GM12878 (cell line): ENCODE data around the gene DDAH1. TPM values are rescaled to one million over a fixed set of nuclear protein-coding genes. Genes with fewer than 3 reads are reported as not detected.

ENCODE experiments used
- ATAC-seq: fragments of 200-7000 bp; cut with Tn5 transposase; 3 replicates; pipeline ENCODE4 v1.9.1; 2020; ENCODE audit warnings: mild to moderate bottlenecking, moderate library complexity
- BruUV-seq: library from RNA; stranded (reverse); fragments of 400-500 nt; replicated peaks from 2 replicates; lab custom pipeline; 2021; lab: Mats Ljungman, UMichigan
- CTCF ChIA-PET: fragments of 300-600 bp; sonication (Branson Sonifier 250); formaldehyde crosslinking; extraction: SDS; loops from one replicate; lab custom pipeline; 2021; ENCODE audit warnings: inconsistent platforms; lab: Yijun Ruan, JAX
- POLR2A ChIA-PET: fragments of 350-600 bp; formaldehyde crosslinking; extraction: SDS; loops from one replicate; lab custom pipeline; 2021; ENCODE audit warnings: inconsistent platforms; lab: Charles Lee
- RAD21 ChIA-PET: fragments of 300-600 bp; sonication (Branson Sonifier 250); formaldehyde crosslinking; loops from one replicate; lab custom pipeline; 2023; ENCODE audit warnings: antibody characterized with exemption; ENCODE audit not compliant: unreplicated experiment; lab: Charles Lee
- SMC1A ChIA-PET: fragments of 300-600 bp; sonication (Branson Sonifier 250); formaldehyde crosslinking; loops from one replicate; lab custom pipeline; 2023; ENCODE audit not compliant: unreplicated experiment, uncharacterized antibody; lab: Charles Lee
- DNase-seq: peaks from one replicate; pipeline ENCODE4 v3.0.0-alpha.2; 2011; ENCODE audit warnings: low read depth, low spot score
- FAIRE-seq: peaks from 3 replicates; lab custom pipeline; 2011; peaks lifted over from hg19 to GRCh38; lab: Jason Lieb, UNC
- H2AFZ ChIP-seq: 2 replicates; pipeline ENCODE4 v1.6.0; 2011; ENCODE audit warnings: low read depth, low read length, control low read depth; ENCODE audit not compliant: control insufficient read depth
- H3K27ac ChIP-seq: 2 replicates; pipeline ENCODE4 v1.5.1; 2011; ENCODE audit warnings: control low read depth; ENCODE audit not compliant: control insufficient read depth, insufficient read depth
- H3K27me3 ChIP-seq, 2 experiments: replicated peaks in 1 of 2; 2 replicates each; pipeline versions ENCODE4 v1.6.0 to v1.6.1; 2011; ENCODE audit warnings: low read length in 1 of 2; ENCODE audit not compliant: control insufficient read depth in 2 of 2, insufficient read depth in 2 of 2
- H3K36me3 ChIP-seq, 2 experiments: 2 replicates each; pipeline ENCODE4 v1.5.1; 2011; ENCODE audit warnings: low read length in 1 of 2; ENCODE audit not compliant: control insufficient read depth in 2 of 2, insufficient read depth in 2 of 2
- H3K4me1 ChIP-seq: 2 replicates; pipeline ENCODE4 v1.6.1; 2011; ENCODE audit warnings: mild to moderate bottlenecking, low read length, moderate library complexity, mixed read lengths; ENCODE audit not compliant: control insufficient read depth, insufficient read depth
- H3K4me2 ChIP-seq: 2 replicates; pipeline ENCODE4 v1.6.0; 2011; ENCODE audit warnings: control low read depth; ENCODE audit not compliant: control insufficient read depth, insufficient read depth
- H3K4me3 ChIP-seq: fragments of 200-600 bp; sonication (generic); 2 replicates; pipeline ENCODE4 v1.5.1; 2016
- H3K79me2 ChIP-seq: 2 replicates; pipeline ENCODE4 v1.6.0; 2011; ENCODE audit warnings: low read length; ENCODE audit not compliant: control insufficient read depth, insufficient read depth
- H3K9ac ChIP-seq: 2 replicates; pipeline ENCODE4 v1.8.0; 2011; ENCODE audit warnings: low read length, control low read depth, mixed read lengths; ENCODE audit not compliant: control insufficient read depth, insufficient read depth
- H3K9me3 ChIP-seq: replicated peaks from 3 replicates; pipeline ENCODE4 v1.5.1; 2011; ENCODE audit warnings: mild to moderate bottlenecking, low read length; ENCODE audit not compliant: control insufficient read depth, insufficient read depth
- H4K20me1 ChIP-seq: 2 replicates; pipeline ENCODE4 v1.6.0; 2011; ENCODE audit not compliant: control insufficient read depth, insufficient read depth
- BACH1 ChIP-seq: fragments of 450-650 bp; IDR thresholded peaks from 2 replicates; pipeline ENCODE4 v1.6.1; 2017; ENCODE audit warnings: mild to moderate bottlenecking, borderline replicate concordance
- BCL11A ChIP-seq: IDR thresholded peaks from 2 replicates; pipeline ENCODE4 v1.6.1; 2011; ENCODE audit warnings: low read depth, low read length
- CEBPB ChIP-seq, 2 experiments: fragments of 150-350 bp in 1 of 2; IDR thresholded peaks; 2 replicates each; pipeline ENCODE4 v1.6.1; 2012 to 2014; ENCODE audit warnings: low read depth in 2 of 2, low read length in 2 of 2, borderline replicate concordance in 1 of 2, inconsistent platforms in 1 of 2
- ELK1 ChIP-seq: IDR thresholded peaks from 2 replicates; pipeline ENCODE4 v1.6.1; 2012; ENCODE audit warnings: low read depth, low read length, improper control_type of control experiment
- MEF2A ChIP-seq: IDR thresholded peaks from 2 replicates; pipeline ENCODE4 v1.6.1; 2011; ENCODE audit warnings: low read depth, mild to moderate bottlenecking, low read length, moderate library complexity; ENCODE audit not compliant: insufficient read depth
- NFYA ChIP-seq: IDR thresholded peaks from 2 replicates; pipeline ENCODE4 v1.6.1; 2011; ENCODE audit warnings: low read depth, mild to moderate bottlenecking, low read length, improper control_type of control experiment, borderline replicate concordance
- PAX8 ChIP-seq: fragments of 450-650 bp; IDR thresholded peaks from 2 replicates; pipeline ENCODE4 v1.6.1; 2017; ENCODE audit warnings: mild to moderate bottlenecking, moderate library complexity
- SIX5 ChIP-seq: IDR thresholded peaks from 2 replicates; pipeline ENCODE4 v1.6.1; 2011; ENCODE audit warnings: mild to moderate bottlenecking, low read depth, low read length, moderate library complexity; ENCODE audit not compliant: severe bottlenecking
- SMAD5 ChIP-seq: IDR thresholded peaks from 2 replicates; pipeline ENCODE4 v1.6.1; 2016; ENCODE audit warnings: antibody characterized with exemption, low read depth
- STAT3 ChIP-seq: IDR thresholded peaks from 2 replicates; pipeline ENCODE4 v1.6.1; 2011; ENCODE audit warnings: low read depth, low read length, improper control_type of control experiment
- YBX1 ChIP-seq: fragments of 450-650 bp; IDR thresholded peaks from 2 replicates; pipeline ENCODE4 v1.6.1; 2016; ENCODE audit warnings: antibody characterized with exemption
- YY1 ChIP-seq: IDR thresholded peaks from 2 replicates; pipeline ENCODE4 v1.6.1; 2011; ENCODE audit warnings: low read depth, mild to moderate bottlenecking, low read length
- ZBED1 ChIP-seq: IDR thresholded peaks from 2 replicates; pipeline ENCODE4 v1.6.1; 2016; ENCODE audit warnings: borderline replicate concordance
- WGBS: methylation state at CpG from one replicate; pipeline ENCODE4 v1.1.6; 2016; ENCODE audit warnings: low lambda C conversion rate; ENCODE audit not compliant: insufficient replicate concordance, insufficient coverage; ENCODE audit errors: missing lambda C conversion rate; 5-methylcytosine and 5-hydroxymethylcytosine counted together
- in situ Hi-C: fragments of 300-500 bp; cut with MboI; formaldehyde crosslinking; loops from 9 replicates; pipeline ENCODE4 v1.14.3; 2018; ENCODE audit warnings: mixed read lengths
- intact Hi-C: fragments of 100-400 bp; cut with micrococcal nuclease; formaldehyde crosslinking; loops from one replicate; pipeline ENCODE4 v1.14.2; 2022; ENCODE audit not compliant: unreplicated experiment
- polyA plus RNA-seq, 11 experiments: library from polyadenylated mRNA; depleted of rRNA in 4 of 11; unstranded in 6 of 11; stranded (reverse) in 5 of 11; fragments of >200 nt; fragmentation: Nextera tagmentation in 4 of 11; fragmentation: Illumina TruSeq in 1 of 11; extraction: Ambion mirVana in 4 of 11; extraction: Trizol in 1 of 11; gene quantifications; 1 replicate in 1 of 11; 2 replicates in 10 of 11; pipeline versions ENCODE4 v1.2.1 to v1.2.3, GENCODE V29; 2011 to 2016; ENCODE audit warnings: inconsistent platforms in 2 of 11, missing spikeins in 2 of 11, low read depth in 1 of 11
- total RNA-seq, 4 experiments: library from RNA; depleted of rRNA in 3 of 4; stranded (reverse); fragments of >200 nt in 3 of 4; fragmentation: Illumina TruSeq in 1 of 4; extraction: Trizol in 1 of 4; gene quantifications; 2 replicates each; pipeline versions ENCODE4 v1.2.1 to v1.2.3, GENCODE V29; 2013 to 2021
- TF ChIP-seq, protein P1 (sequence below): fragments of 450-650 bp; conservative IDR thresholded peaks from 2 replicates; pipeline ENCODE4 v1.6.1; 2017; ENCODE audit warnings: mild to moderate bottlenecking, moderate library complexity

Gene DDAH1
- total and polyA plus RNA-seq, 10 of the 15 experiments (the other 5 are each of a cell fraction or from before 2014, with no cell fraction given) = 0.07 to 0.88 (median 0.27) TPM; not detected in 6

DNA sequence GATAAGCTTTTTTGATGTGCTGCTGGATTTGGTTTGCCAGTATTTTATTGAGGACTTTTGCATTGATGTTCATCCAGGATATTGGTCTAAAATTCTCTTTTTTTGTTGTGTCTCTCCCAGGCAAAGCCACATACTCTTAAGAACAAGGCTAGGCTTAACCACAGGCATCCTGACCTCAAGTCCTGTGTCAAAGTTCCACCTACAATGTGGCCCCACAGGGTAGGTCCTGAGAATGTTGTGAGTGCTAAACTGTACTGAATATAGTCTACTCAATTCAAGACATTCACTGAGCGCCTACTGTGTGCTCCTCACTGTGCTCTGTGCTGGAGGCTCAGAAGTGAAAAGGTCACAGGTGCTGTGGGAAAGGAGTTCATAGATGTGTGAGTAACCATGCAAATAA, 20.6 kb downstream of the DDAH1 start:
- ChIA-PET RAD21 (no interaction called here), SMC1A (no interaction called here), CTCF (no interaction called here), POLR2A (no interaction called here)
- Histone ChIP-seq H3K79me2 (no peaks in the 10 kb centered on the region), H4K20me1 (no peaks in the 10 kb centered on the region), H3K36me3 (no peaks in the 10 kb centered on the region), H3K4me1 (no peaks in the 10 kb centered on the region), H3K27me3 (no peaks in the 10 kb centered on the region), H3K9ac (no peak overlapping the region), H3K4me2 (no peak overlapping the region), H3K4me3 (no peak overlapping the region), H2AFZ (no peak overlapping the region), H3K9me3 (no peaks in the 10 kb centered on the region), H3K27ac (no peak overlapping the region)
- 0% methylated on average over 1 of the region's 1 CpG for WGBS
- TF ChIP-seq SIX5 = no peak
- BruUV-seq = no TSS peak
- FAIRE-seq = no peak
- ATAC-seq = no peak
- intact Hi-C loops (no loop called here), in situ Hi-C loops (no loop called here)
- DNase-seq = no peak

- POLR2A ChIA-PET = no interaction called here
- no peak overlapping the region for H3K4me3 ChIP-seq
- H3K9me3 ChIP-seq = no peaks in the 10 kb centered on the region
- CTCF ChIA-PET = no interaction called here
- no peaks in the 10 kb centered on the region for H3K79me2 ChIP-seq
- in situ Hi-C loops (no loop called here), intact Hi-C loops (no loop called here)
- RAD21 ChIA-PET = interaction anchor here (0.6 kb wide), 1 partner anchor 166 kb away, joined by 3 read pairs; no protein-coding TSS in a partner anchor
- SMC1A ChIA-PET = no interaction called here
- H4K20me1 ChIP-seq = no peaks in the 10 kb centered on the region
- H3K27ac ChIP-seq = no peak overlapping the region
- no peaks in the 10 kb centered on the region for H3K36me3 ChIP-seq
- no peak overlapping the region for H2AFZ ChIP-seq
- FAIRE-seq (no peak), ATAC-seq (no peak), DNase-seq (no peak)
- no peak overlapping the region for H3K4me2 ChIP-seq
- H3K27me3 ChIP-seq = no peaks in the 10 kb centered on the region
- 15% methylated on average over 3 of the region's 3 CpGs for WGBS
- H3K9ac ChIP-seq = no peak overlapping the region
- H3K4me1 ChIP-seq = no peaks in the 10 kb centered on the region
- no TSS peak for BruUV-seq
- TF ChIP-seq BCL11A (no peak), CEBPB (IDR thresholded peaks at IDR 0.05; ENCODE audit: borderline replicate concordance in 1 of 2, low read depth in 2 of 2, low read length in 2 of 2) (no peak), PAX8 (no peak), ELK1 (no peak), YY1 (no peak), STAT3 (no peak), NFYA (no peak), SMAD5 (no peak), BACH1 (no peak), ZBED1 (no peak), YBX1 (no peak), MEF2A (no peak)
- TF ChIP-seq, protein P1, sequence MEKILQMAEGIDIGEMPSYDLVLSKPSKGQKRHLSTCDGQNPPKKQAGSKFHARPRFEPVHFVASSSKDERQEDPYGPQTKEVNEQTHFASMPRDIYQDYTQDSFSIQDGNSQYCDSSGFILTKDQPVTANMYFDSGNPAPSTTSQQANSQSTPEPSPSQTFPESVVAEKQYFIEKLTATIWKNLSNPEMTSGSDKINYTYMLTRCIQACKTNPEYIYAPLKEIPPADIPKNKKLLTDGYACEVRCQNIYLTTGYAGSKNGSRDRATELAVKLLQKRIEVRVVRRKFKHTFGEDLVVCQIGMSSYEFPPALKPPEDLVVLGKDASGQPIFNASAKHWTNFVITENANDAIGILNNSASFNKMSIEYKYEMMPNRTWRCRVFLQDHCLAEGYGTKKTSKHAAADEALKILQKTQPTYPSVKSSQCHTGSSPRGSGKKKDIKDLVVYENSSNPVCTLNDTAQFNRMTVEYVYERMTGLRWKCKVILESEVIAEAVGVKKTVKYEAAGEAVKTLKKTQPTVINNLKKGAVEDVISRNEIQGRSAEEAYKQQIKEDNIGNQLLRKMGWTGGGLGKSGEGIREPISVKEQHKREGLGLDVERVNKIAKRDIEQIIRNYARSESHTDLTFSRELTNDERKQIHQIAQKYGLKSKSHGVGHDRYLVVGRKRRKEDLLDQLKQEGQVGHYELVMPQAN = no peak
Observed at GRCh38 chr1:85440612-85441011, 24.3 kb downstream of the DDAH1 start.
